Stimulated activated naive CD8-positive, alpha-beta T cell treated with anti-CD3 and anti-CD28 coated beads, Interleukin-15, Interleukin-2, amounts not matched to agents 100 ng/mL and 50 ng/mL, for 24 hours (primary cell): ENCODE measurements around the gene EPB41L4A.
"Not testable (repeated sequence)": the region's sequence is repeated elsewhere in the genome, so short reads cannot be mapped to it uniquely, and the experiment has no call there.

Source experiments
- H3K27ac Mint-ChIP-seq: one replicate; pipeline ENCODE4 v1.8.0; 2021; ENCODE audit warnings: mild to moderate bottlenecking, mixed read lengths
- H3K27me3 Mint-ChIP-seq: one replicate; pipeline ENCODE4 v1.8.0; 2021; ENCODE audit warnings: mixed read lengths
- H3K36me3 Mint-ChIP-seq: one replicate; pipeline ENCODE4 v1.8.0; 2021; ENCODE audit warnings: low read depth, mixed read lengths
- H3K4me1 Mint-ChIP-seq: one replicate; pipeline ENCODE4 v1.8.0; 2021; ENCODE audit warnings: low read depth, mixed read lengths
- H3K4me3 Mint-ChIP-seq: one replicate; pipeline ENCODE4 v1.8.0; 2021; ENCODE audit warnings: mild to moderate bottlenecking, mixed read lengths
- H3K9me3 Mint-ChIP-seq: one replicate; pipeline ENCODE4 v1.8.0; 2021; ENCODE audit warnings: mixed read lengths

EPB41L4A gene

DNA sequence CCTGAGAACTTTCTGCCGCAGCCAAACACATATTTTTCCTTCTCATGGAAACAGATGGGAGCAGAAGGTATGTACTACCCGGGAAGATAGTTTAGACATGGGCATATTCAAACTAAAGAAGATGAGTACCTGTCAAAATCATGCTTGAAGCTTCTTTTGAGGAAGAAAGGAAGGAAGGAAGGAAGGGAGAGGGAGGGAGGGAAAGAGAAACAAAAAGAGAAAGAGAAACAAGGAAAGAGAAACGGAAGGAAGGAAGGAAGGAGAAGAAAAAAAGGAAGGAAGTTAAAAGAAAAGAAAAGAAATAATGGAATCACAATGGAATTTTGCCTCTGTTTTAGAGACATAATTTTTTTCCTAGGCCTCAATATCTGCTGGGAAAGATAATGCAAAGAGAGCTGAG lies 34.6 kb downstream of the EPB41L4A start:
- no peak overlapping the region for H3K4me3 Mint-ChIP-seq
- peaks cover 4% of the 10 kb centered on the region for H3K27me3 Mint-ChIP-seq
- no peaks in the 10 kb centered on the region for H3K4me1 Mint-ChIP-seq
- H3K9me3 Mint-ChIP-seq: no peaks in the 10 kb centered on the region
- H3K27ac Mint-ChIP-seq: no peak overlapping the region
- no peaks in the 10 kb centered on the region for H3K36me3 Mint-ChIP-seq

DNA sequence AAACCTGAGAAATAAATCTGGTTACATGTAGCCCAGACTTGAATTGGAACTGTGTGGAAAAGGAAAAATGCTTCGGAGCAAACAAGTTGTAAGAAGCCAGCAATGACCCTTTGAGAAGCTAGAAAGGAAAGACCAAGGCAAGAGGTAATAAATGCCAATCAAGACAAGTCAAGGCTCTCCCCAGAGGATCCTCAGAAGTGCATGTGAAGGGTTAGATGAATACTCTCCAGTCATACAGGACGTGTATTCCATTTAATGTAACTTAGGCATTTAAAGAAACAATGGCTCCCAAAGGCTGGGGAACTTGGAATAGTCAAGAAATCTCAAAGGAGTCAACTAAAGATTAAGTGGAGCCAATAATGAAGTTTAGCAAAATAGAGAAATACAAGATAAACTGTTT lies 36.2 kb downstream of the EPB41L4A start:
- Mint-ChIP-seq H3K27ac (no peak overlapping the region), H3K27me3 (peaks cover 4% of the 10 kb centered on the region), H3K4me1 (no peaks in the 10 kb centered on the region), H3K4me3 (no peak overlapping the region), H3K9me3 (no peaks in the 10 kb centered on the region), H3K36me3 (no peaks in the 10 kb centered on the region)

DNA sequence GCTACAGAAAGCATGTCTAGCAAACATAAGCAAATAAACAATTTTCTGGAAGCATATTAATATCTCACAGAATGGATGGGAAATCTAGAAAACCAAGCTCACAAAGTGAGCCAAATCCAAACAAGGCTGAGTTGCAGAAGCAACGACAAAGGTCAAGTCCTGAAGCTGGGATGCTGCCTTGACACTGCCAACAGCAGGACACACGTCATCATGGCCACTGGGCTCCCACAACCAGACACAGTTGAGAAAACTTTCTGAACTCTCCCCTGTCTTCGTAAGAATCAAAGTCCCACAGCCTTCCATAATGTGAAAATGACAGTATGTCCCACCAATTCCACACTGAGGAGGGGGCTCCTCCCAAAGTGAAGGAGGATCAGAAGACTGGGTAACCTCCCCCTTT lies 37.6 kb downstream of the EPB41L4A start:
- H3K27me3 Mint-ChIP-seq: peaks cover 10% of the 10 kb centered on the region
- H3K9me3 Mint-ChIP-seq: no peaks in the 10 kb centered on the region
- no peak overlapping the region for H3K4me3 Mint-ChIP-seq
- no peak overlapping the region for H3K27ac Mint-ChIP-seq
- H3K36me3 Mint-ChIP-seq: no peaks in the 10 kb centered on the region
- H3K4me1 Mint-ChIP-seq: no peaks in the 10 kb centered on the region

DNA sequence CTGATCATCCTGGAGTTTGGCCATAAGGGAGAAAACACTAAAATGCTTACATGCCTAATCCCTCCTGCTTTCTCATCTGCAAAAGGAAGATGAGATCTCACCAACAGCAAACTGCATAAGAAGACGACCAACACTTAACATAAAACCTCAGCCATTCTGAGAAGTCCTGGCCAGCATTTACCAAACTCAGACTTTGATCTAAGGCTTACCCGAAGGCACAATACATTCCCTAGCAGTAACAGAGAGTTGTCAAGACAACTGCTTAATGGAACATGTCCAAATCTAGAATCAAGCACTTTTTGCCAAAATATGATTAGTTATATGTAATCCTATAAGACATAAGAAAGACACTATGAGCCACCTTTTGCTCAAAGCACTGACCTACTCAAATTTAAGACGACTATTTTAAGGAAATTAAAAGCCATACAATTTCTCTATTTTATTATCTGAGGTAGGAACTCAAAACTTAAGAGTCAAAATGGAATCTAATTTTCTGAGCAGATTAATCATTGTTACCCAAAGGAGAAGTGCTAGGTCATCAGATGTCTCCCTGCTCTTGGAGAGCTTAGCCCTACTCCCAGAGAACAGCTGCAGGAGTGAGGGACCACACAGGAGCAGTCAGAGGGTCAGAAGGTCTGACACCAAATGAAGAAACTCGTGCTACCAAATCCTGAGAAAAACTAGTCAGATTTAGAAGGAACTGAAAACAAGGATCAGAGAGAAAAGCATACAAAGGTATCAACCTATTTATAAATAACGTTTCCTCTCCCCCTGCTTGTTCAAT lies 39.3 kb downstream of the EPB41L4A start:
- no peak overlapping the region for H3K4me3 Mint-ChIP-seq
- no peaks in the 10 kb centered on the region for H3K36me3 Mint-ChIP-seq
- H3K27me3 Mint-ChIP-seq: peaks cover 10% of the 10 kb centered on the region
- H3K4me1 Mint-ChIP-seq: no peaks in the 10 kb centered on the region
- no peaks in the 10 kb centered on the region for H3K9me3 Mint-ChIP-seq
- no peak overlapping the region for H3K27ac Mint-ChIP-seq

DNA sequence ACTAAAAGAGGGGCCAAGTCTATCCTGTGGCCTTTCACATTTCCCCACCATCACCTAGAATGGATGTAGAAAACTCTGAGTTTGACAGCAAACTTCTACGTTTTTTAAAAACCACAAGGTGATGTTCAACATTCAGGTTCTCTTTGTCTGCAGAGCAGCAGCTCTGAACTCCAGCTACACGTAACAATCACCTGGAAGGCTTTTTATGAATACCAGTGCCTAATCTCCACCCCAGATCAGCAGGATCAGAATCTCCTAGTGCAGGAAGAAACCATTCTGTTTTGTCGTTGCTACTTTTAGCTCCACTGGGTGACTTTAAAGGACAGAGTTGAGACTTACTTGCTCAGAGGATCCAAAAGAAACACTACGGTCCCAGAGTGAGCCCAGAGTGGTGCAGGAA lies 44.3 kb downstream of the EPB41L4A start:
- Mint-ChIP-seq H3K27me3 (peaks cover 6% of the 10 kb centered on the region), H3K27ac (no peak overlapping the region), H3K36me3 (no peaks in the 10 kb centered on the region), H3K4me3 (no peak overlapping the region), H3K4me1 (no peaks in the 10 kb centered on the region), H3K9me3 (no peaks in the 10 kb centered on the region)

DNA sequence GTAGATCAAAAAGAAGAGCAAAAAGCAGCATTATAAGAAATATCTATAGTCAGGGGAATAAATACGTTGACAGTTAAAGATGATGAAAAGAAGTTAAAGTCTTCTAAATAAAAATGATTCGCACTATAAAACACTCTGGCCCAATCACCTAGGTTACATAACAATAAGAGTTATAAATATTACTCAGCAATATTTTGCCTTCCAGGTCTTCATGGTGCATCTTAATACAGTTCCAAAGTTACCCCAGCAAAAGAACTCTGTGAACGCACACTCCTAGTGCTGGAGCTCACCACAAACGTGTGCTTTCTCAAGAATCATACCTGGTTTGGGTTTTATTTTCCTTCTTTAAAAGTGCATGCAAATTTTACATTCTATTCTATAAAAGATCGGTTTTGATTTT lies 44.7 kb downstream of the EPB41L4A start:
- Mint-ChIP-seq H3K36me3 (no peaks in the 10 kb centered on the region), H3K9me3 (no peaks in the 10 kb centered on the region), H3K4me1 (no peaks in the 10 kb centered on the region), H3K4me3 (no peak overlapping the region), H3K27me3 (peaks cover 6% of the 10 kb centered on the region), H3K27ac (no peak overlapping the region)

DNA sequence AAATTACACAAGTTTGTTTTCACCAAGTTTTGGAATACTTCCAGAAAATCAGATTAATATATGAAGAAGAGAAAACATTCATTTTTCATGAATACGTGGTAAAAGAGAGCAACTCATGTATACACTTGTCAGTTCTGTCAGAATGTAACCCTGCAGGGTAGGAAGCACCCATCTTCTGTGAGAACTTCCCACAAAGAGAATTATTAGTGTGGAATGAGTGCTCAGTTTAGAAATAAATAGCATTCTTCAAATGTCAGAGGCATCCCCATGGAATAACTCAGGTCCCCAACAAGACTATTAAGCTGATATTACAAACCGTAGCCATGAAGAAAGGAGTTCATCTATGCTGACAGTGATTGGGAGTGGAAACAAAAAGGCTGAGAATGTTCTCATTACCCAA lies 45.2 kb downstream of the EPB41L4A start:
- H3K36me3 Mint-ChIP-seq: no peaks in the 10 kb centered on the region

DNA sequence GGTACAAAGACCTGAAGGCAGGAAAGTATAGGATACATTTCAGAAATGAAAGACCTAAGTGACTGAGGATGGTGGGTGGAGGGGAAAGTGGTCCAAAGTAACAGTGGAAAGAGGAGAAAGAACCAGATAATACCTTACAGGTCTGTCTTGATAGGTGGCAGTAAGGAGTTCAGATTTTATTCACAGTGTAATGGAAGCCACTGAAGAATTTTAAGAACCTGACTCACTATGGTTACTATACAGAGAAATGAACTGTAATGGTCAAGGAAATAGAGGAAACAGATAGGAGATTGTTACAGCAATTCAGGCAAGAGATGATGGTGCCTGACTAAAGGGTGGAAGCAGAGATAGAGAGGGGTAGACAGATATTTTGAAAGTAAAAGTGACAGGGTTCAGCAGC lies 46.5 kb downstream of the EPB41L4A start:
- Mint-ChIP-seq H3K36me3 (no peaks in the 10 kb centered on the region), H3K27me3 (peaks cover 4% of the 10 kb centered on the region), H3K4me3 (no peak overlapping the region), H3K9me3 (no peaks in the 10 kb centered on the region), H3K27ac (no peak overlapping the region), H3K4me1 (no peaks in the 10 kb centered on the region)

More for the DNA sequence above, 45.2 kb downstream of the EPB41L4A start:
- Mint-ChIP-seq H3K27ac (no peak overlapping the region), H3K9me3 (no peaks in the 10 kb centered on the region), H3K4me1 (no peaks in the 10 kb centered on the region), H3K27me3 (peaks cover 6% of the 10 kb centered on the region), H3K4me3 (no peak overlapping the region)

DNA sequence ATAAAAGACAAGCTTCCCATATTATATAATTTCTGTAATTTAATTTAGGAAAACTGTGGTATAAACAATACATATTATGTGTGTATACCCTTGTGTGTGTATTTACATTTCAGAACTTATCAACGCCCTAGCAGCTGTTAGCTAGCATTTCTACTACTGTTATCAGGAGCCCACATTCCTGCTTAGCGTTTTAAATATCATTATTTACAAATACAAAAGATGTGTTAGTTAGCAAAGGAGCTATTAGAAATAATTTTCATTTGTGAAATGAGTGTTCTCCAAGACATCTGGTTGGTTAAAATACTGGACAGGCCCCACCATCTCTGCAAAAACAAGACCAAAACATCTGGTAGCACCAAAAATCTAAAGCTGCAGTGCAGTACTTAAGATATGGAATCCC lies 48.0 kb downstream of the EPB41L4A start:
- H3K4me3 Mint-ChIP-seq: no peak overlapping the region
- H3K4me1 Mint-ChIP-seq: no peaks in the 10 kb centered on the region
- no peaks in the 10 kb centered on the region for H3K9me3 Mint-ChIP-seq
- H3K36me3 Mint-ChIP-seq: no peaks in the 10 kb centered on the region
- H3K27ac Mint-ChIP-seq: no peak overlapping the region
- no peaks in the 10 kb centered on the region for H3K27me3 Mint-ChIP-seq

DNA sequence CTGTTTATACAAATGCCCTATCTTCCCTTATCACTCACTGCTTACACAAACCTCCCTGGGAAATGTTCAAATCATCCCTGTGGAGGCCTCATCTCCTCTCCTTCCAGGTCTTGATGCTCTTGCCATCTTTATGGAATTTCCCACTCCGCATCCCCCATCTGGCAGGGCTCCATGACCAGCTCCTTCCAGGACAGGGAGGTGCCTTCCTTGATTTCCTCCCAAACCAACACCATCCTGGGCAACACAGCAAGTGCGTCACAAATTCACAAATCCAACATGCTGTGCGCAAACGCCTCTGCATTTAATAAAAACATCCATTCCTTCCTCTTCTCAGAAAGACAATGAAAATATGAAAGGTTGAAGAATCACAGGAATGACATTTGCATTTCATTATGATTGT lies 51.7 kb downstream of the EPB41L4A start:
- H3K4me3 Mint-ChIP-seq: no peak overlapping the region
- no peaks in the 10 kb centered on the region for H3K27me3 Mint-ChIP-seq
- no peaks in the 10 kb centered on the region for H3K9me3 Mint-ChIP-seq
- no peaks in the 10 kb centered on the region for H3K4me1 Mint-ChIP-seq
- no peaks in the 10 kb centered on the region for H3K36me3 Mint-ChIP-seq
- no peak overlapping the region for H3K27ac Mint-ChIP-seq

DNA sequence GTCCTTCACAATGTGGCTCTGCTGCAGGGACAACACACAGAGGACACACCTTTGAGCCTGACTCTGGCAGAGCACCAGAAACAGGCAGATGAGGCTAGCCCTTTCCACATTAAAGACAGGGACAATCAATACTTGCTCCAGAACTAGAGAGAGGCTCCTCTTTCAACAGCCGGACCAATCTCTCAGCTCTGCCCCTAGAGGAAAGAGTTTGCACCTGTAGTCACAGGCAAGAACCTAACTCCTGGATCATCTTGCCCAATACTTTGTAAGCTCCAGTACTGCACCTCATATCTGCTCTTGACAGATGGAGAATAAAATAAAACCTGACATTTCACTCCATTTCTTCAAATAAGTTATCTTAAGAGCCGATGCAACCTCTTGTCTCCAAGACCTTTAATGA lies 52.1 kb downstream of the EPB41L4A start:
- no peaks in the 10 kb centered on the region for H3K9me3 Mint-ChIP-seq
- H3K36me3 Mint-ChIP-seq: no peaks in the 10 kb centered on the region
- H3K4me1 Mint-ChIP-seq: no peaks in the 10 kb centered on the region
- no peak overlapping the region for H3K4me3 Mint-ChIP-seq
- no peaks in the 10 kb centered on the region for H3K27me3 Mint-ChIP-seq
- H3K27ac Mint-ChIP-seq: no peak overlapping the region

DNA sequence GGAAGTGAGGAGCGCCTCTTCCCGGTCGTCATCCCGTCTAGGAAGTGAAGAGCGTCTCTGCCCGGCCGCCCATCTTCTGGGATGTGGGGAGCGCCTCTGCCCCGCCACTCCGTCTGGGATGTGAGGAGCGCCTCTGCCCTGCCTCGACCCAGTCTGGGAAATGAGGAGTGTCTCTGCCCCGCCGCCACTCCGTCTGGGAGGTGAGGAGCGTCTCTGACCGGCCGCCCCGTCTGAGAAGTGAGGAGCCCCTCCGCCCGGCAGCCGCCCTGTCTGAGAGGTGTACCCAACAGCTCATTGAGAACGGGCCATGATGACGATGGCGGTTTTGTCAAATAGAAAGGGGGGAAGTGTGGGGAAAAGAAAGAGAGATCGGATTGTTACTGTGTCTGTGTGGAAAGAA lies 58.3 kb downstream of the EPB41L4A start:
- H3K27me3 Mint-ChIP-seq, H3K4me1 Mint-ChIP-seq, H3K9me3 Mint-ChIP-seq, H3K27ac Mint-ChIP-seq, H3K36me3 Mint-ChIP-seq, H3K4me3 Mint-ChIP-seq: not testable (repeated sequence)

DNA sequence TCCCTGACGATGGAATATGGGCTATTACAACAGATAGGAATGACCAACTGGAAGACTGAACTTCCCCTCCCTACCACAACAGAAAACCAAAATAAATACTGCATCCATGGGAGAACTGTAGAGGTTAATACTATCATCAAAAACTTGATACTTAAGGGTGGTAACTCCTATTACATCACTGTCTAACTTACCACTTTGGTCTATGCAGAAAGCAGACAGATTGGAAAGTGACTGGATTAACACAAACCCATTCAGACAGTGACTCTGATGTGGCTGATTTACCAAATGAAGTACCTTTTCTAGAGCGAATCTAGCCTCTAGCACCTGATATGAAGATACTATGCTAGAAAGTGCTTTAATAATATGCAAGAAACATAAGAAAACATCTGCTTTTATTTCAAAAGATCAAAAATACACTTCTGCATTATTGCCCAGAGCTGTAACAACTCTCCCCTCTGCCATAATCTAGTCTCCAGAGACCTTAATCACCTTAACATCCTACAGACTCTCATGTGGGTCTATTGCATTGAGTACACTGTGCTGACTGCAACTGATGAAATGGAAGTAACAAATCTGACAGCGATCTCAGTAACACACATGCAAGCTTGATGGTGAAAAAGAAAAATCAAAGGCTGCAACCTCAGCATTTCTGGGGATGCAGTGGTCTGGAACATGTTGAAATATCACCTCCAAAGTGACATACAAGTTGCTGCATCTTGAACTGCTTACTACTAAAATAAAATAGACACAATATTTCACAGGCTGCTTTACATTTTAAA lies 62.7 kb downstream of the EPB41L4A start:
- Mint-ChIP-seq H3K27me3 (peaks cover 3% of the 10 kb centered on the region), H3K27ac (no peak overlapping the region)

DNA sequence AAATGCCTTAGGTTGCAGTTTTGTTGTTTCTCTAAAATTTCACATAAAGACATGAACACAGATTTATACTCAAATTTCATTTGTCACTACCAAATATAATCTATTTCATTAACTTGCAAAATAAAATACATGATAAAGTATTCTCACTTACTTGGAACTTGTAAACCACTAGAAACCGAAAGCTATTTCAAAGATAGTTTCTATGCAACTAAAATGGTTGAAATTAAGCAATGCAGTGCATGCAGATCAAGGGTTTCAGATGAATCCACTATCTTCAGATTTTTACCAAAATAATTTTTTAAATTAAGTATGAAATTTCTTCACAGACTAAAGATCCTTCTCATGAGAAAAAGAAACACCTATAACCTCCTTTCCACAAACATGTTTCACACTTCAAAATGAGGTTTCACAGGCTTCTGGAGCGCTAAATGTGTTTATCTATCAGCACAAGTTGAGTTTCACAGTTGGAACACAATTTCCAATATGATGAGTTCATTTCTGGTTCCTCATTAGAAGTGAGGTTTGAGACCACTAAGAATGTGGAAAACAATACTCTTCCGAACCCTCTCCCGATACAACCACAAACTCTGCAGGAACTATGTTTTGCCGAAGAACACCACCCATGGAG lies 63.9 kb downstream of the EPB41L4A start:
- Mint-ChIP-seq H3K27me3 (peaks cover 3% of the 10 kb centered on the region), H3K27ac (no peak overlapping the region), H3K4me1 (no peaks in the 10 kb centered on the region), H3K4me3 (no peak overlapping the region), H3K9me3 (no peaks in the 10 kb centered on the region), H3K36me3 (no peaks in the 10 kb centered on the region)

More for the DNA sequence above, 62.7 kb downstream of the EPB41L4A start:
- H3K4me3 Mint-ChIP-seq: no peak overlapping the region
- H3K36me3 Mint-ChIP-seq: no peaks in the 10 kb centered on the region
- no peaks in the 10 kb centered on the region for H3K9me3 Mint-ChIP-seq
- no peaks in the 10 kb centered on the region for H3K4me1 Mint-ChIP-seq

DNA sequence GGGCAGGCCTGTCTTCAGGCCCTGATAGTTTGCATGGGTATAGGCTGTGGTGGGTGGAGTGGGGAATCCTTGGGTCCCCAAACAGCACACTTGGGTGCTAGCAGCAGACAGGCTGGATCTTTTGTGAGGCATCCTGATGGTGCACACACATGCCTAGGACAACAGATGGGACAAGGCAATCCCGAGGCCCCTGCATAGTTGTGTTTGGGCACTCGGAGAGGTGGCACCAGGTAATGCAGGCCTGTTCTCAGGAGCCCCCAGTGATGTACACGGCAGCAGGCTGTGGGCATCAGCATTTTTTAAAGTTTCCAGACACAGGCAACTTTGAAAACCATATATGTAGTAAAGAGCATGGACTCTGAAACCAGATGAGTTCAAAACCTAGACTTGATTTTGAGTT lies 65.4 kb downstream of the EPB41L4A start:
- no peak overlapping the region for H3K27ac Mint-ChIP-seq
- H3K4me1 Mint-ChIP-seq: no peaks in the 10 kb centered on the region
- H3K36me3 Mint-ChIP-seq: no peaks in the 10 kb centered on the region
- H3K27me3 Mint-ChIP-seq: peaks cover 3% of the 10 kb centered on the region
- no peak overlapping the region for H3K4me3 Mint-ChIP-seq
- no peaks in the 10 kb centered on the region for H3K9me3 Mint-ChIP-seq
